CD4-positive, alpha-beta T cell treated with Interleukin-15 for 1 hour (primary cell): ENCODE data around the gene CHAD.
"Not testable (repeated sequence)": the region's sequence is repeated elsewhere in the genome, so short reads cannot be mapped to it uniquely, and the experiment has no call there.

Experiments
- DNase-seq: peaks from one replicate; pipeline ENCODE4 v3.0.0-alpha.2; 2020

Gene CHAD

DNA sequence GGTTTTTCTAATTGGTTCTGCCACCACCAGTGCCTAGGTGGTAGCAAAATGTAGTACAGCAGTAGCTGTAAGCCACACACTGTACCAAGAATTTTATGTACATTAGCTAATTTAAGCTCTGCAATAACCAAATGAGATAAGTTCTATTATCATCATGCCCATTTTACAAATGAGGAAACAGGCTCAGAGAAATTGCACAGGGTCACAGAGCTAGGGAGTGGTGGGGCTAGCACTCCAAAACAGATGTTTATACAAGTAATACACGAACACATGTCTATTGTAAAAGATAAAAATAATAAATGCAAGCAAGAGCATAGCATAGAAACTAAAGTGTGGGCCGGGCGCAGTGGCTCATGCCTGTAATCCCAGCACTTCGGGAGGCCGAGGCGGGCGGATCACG, 23.5 kb upstream of the CHAD start:
- no peak for DNase-seq

DNA sequence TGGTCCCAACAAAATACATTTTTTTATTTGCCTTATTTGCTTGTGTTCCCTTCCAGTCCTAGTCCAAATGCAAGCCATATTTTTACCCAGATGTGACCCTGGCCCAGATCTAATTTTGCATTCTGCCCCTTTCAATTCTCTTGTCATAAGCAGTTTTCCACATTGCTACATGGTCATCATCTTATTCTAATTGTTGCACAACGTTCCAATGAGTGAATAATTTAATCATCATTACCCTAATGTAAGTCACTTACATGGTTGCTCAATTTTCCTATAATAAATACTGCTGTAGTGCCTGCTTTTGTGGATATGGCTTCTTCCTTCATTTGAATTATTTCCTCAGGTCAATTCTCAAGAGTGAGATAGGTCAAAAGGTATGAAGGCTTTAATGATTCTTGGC, 22.8 kb upstream of the CHAD start:
- DNase-seq = no peak

DNA sequence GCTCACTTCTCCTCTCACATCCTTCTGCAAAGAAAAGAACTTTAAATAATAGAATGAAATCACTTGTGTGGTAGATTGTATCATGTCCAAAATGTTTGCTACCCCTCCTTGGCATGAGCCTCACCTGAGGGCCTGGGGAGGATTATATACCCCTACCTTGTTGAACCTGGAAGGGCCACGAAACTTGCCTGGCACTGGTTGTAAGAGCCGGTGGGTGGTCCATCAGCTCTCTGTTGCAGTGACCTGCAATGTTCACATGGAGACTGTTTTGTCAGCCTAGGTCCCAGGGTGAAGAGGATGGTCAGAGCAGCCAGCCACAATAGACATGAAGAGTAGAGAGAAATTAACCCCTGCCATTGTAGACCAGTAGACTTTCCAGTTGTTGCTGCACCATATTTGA, 20.2 kb upstream of the CHAD start:
- no peak for DNase-seq

DNA sequence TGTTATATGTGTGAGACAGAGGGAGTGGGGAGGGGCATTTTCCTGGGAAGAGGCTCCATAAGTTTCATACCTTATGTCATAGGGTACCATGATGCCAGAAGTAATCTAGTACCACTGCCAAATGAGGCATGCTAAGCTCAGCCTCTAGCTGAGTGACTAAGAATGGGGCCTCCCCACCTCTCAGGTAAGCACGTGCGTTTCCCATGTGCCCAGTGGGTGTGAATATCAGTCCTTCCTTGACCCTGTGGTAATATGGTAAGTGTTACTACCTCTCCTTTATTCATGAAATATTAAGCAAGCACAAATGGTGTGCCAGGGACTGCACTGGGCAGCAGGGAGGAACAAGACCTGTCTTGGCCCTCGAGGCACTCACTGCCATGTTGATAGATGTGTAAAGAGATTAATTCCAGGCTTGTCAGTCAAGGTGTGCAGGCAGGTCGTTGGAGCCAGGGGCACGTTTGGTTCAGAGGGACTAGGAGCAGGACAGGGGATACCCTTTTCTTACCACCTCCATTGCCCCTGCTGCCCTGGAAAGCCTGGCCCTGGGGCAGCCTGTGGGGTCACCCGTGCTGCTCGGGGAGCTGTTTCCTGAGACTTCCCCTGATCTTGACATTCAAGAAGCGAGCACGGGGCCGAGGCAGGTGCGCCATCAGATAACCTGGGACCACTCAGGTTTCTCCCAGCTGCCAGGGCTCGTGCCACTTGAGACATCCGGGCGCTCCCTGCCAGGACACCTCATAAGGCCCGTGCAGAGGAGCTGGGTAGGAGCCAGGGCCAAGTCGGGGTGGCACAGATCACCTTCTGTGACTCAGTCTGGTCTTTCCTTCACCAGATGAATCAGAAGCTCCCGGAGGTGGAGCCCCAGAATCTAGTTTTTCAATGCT, 18.8 kb upstream of the CHAD start:
- DNase-seq = no peak

DNA sequence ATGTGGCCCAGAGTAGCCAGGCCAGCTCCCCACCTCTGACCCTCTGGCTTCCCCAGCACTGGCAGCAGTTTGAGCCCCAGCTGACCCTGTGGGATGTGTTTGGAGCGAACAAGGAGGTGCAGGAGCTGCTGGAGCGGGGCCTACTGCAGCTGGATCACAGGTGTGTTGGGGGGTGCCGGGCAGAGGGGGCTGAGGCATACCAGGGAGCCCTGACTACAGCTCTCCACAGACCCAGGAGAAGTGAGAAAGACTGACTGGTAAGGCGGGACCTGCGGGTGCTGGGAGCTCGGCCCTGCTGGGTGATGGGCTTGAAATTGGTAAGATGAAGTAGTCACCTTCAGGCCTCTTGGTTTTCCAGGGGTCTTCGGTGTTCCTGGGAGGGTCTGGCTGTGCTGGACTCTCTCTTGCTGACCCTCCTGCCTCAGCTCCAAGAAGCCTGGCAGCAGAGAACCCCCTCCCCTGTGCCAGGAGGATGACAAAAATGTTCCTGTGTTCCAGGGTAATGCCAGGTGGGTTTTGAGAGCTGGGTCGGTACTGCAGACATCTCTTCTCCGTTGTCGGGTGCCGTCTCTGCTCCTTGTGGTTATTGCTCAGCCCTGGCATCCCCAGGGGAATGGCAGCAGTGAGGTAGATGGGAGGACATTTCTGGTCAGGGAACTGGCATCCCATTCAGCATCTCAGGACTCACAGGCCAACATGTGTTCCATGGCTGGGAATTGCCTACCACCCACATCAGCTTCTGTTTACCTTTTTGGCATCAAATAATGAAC, 15.9 kb upstream of the CHAD start:
- DNase-seq = no peak

DNA sequence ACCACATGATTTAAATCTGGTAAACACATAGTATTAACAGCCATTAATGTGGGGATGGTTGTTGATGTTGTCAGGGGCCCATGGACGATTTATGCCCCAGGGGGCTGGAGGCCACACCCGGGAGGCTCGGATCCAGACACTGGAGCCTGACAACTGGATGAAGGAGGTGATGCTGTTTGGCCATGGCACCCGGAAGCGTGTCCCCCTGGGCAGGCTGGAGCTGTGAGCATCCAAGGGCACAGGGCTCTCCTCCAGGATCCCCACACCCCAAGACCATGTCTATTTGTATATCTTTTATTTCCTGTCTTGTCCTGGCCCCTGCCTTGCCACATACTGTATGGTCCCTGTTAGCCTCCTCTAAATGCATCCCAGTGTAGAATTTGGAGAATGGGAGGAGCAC, 14.6 kb upstream of the CHAD start:
- no peak for DNase-seq

DNA sequence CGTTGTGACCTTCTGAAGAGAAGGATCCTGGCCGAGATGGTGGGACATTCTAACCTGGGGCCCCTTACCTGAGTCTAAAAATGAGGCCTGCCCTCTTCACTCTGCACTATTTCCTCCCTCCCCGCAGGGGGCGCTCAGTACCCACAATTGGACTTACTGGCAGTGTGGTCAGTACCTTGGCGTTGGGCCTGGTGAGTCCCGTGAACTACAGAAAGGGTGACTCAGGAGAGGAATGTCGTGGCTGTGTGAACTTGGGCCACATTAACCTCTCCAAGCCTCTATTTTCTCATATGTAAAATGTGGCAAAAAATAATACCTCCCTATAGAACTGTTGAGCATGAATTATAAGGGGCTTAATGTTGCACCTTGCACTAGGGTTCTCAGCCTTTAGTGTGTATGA, 13.8 kb upstream of the CHAD start:
- peak; percentile 77 for DNase-seq

DNA sequence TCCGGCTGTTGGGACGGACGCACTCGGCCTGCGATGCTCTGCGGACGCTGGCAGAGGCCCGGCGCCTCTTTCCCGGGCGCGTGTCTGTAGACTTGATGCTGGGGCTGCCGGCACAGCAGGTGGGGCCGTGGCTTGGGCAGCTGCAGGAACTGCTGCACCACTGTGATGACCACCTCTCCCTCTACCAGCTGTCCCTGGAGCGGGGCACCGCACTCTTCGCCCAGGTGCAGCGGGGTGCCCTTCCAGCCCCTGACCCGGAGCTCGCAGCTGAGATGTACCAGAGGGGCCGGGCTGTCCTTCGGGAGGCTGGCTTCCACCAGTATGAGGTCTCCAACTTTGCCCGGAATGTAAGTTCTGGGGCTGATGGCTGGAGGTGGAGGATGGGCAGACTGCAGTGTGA, 13.4 kb upstream of the CHAD start:
- no peak for DNase-seq

DNA sequence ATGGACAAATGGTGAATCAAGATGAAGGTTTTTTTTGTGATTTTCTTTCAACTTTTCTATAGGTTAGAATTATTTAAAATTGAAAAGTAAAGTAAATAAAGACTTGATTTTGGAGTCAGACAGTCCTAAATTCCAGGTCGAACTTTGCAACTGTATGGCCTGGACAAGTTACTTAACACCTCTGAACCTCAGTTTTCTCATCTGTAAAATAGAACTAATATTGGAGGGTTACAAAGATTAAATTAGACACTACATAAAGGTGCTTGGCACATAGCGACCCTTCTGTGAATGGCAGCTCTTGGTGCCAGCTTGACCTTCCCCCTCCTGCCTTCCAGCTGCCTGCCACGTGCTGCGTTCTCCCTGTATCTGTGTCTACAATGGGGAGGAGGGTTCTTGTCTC, 13.0 kb upstream of the CHAD start:
- no peak for DNase-seq

DNA sequence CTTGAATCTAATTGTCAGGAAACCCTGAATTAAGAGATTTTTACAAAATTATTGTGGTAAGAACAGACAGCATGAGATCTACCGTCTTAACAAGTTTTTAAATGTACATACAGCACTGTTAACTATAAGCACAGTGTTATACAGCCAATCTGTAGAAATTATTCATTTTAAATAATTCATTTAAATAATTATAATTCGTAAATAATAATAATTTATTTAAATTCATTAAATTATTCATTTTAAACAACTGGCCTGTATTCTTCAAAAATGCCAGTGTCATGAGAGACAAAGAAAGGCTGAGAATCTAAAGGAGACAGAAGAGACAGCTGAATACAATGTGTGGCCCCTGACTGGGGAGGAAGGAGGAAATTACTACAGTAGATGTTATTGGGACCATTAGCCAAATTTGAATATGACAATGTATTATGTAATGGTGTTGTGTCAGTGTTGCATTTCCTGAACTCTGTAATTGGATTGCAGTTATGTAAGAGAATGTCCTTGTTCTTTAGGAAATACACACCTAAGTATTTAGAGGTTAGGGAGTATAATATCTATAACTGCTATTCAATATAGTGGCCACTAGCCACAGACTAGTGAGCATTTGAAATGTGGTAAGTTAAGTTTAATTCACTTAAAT, 12.3 kb upstream of the CHAD start:
- DNase-seq = no peak

DNA sequence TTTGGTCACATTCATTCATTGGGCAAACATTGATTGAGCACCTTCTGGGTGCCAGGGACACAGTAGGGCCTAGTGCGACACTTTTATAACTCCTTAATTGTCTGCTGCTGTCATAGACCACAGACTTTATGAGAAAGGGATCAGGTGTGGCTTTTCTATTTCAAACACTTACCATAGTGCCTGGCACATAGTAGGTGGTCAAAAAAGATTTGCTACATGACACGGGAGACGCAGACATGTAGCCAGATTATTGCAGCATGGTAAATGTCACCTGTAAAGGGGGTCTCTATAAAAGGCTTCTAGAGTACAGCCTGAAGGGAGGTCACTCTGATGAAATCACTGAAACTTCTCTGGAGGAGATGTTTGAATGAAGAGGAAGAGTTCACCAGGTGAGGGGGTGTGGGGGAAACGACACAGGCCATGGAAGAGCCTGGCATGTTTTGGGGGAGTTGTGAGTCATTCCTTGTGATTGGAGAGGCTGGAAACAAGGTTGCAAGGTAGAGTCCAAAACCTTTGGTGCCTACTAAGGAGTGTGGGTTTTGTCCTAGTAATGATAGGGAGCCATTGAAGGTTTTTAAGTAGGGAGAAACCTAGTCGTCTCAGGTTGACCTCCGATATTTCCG, 11.6 kb upstream of the CHAD start:
- DNase-seq = no peak

DNA sequence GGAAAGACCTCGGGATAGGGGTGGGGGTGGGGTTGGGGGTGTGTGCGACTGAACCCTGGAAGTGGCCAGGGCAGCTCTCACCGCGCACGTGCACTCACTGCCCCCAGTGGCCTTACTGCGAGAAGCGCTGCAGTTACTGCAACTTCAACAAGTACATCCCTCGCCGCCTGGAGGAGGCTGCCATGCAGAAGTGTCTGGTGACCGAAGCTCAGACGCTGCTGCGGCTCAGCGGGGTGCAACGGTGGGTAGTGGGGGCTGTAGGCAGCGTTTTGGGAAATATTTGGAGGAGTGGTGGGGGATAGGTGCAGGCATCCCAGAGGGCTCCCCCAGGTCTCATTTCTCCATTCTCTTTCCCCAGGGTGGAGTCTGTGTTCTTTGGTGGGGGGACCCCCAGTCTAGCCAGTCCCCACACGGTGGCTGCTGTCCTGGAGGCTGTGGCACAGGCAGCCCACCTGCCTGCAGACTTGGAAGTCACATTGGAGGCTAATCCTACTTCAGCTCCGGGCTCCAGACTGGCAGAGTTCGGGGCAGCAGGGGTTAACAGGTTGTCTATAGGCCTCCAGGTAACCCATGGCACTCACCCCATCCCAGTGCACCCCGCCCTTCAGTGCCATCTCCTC, 11.0 kb upstream of the CHAD start:
- DNase-seq = peak; percentile 77

DNA sequence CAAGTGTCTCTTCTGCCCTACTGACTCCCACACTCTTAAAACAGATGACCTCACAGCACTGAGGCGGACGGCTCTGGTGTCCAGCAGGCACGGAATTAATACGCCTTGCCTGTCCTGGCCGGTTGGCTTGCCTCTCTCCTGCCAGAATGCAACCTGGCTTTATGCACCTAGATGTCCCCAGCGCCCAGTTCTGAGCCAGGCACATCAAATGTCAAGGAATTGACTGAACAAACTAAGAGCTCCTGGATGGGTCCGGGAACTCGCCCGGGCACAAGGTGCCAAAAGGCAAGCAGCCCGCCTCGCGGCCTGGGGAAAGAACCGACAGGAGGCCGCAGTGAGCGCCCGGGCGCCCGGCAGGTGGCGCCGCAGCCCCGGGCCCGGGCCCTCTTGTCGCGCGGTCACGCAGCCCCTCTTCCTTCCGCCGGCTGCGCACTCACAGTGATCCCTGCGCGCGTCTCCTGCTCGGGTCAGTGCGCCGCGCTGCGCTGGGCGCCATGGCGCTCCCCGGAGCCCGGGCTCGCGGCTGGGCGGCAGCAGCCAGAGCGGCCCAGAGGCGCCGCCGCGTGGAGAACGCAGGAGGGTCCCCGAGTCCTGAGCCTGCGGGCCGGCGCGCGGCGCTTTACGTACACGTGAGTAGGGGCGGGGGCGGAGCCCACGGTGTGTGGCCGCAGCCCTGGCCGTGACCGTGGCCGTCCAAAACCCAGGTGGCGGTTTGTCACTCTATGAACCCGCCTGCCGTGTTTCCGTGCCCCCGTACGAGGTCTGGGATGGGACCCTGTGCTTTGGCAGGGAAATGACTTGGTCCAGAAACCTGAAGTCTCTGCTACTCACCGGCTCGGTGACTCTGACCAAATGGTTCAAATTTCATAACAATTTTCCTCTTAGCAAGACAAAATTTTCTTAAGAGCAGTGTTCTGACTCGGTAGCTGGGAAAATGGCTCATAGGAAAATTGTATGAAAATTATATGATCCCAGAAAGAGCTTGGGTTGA, 10.0 kb upstream of the CHAD start, which contains the start of gene RSAD1:
Gene RSAD1 (plus strand): TSS at position 470 of the 991 bp plus-strand sequence. CDS start 25 bp downstream, at position 495.
- DNase-seq = peak; percentile 90

DNA sequence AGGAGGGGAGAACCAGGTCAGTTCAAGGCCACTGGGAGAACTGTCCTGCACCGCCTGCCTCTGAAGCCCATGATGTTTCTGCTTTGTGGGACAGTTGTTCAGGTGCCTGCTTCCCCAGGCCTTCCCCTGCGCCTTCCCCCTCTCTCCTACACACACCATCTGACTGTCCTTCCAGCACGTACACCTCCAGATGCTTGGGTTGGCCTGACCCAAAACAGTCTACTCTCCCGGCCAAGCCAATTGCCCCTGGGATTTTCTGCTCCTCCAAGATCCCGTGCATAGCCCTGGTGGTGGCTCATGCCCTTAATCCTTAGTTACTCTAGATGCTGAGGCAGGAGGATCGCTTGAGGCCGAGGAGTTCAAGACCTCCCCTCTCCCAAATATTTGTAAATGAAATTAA, 9.3 kb upstream of the CHAD start:
- no peak for DNase-seq

DNA sequence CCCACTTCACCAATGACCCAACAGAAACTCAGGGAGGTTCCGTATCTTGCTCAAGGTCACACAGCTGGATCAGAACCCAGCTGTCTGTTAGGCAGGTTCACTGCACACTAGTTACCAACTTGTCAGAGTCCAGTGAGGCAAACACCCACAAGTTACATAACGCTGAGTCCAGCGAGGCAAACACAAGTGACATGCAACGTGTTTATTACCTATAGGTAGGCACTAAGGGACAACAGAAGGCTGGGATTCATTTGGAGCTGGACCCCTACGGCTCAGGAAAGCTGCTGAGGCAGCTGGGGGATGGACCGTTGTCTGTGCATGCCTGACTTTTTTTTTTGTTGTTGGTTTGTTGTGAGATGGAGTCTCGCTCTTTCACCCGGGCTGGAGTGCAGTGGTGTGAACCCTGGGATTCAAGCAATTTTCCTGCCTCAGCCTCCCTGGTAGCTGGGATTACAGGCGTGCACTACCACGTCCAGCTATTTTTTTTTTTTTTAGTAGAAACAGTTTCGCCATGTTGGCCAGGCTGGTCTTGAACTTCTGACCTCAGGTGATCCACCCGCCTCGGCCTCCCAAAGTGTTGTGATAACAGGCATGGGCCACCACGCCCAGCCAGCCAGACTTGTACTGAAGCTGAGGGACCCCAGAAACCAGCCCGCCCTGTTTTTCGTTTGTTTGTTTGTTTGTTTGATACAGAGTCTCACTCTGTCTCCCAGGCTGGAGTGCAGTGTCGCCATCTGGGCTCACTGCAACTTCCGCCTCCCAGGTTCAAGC, 8.1 kb upstream of the CHAD start:
- no peak for DNase-seq

DNA sequence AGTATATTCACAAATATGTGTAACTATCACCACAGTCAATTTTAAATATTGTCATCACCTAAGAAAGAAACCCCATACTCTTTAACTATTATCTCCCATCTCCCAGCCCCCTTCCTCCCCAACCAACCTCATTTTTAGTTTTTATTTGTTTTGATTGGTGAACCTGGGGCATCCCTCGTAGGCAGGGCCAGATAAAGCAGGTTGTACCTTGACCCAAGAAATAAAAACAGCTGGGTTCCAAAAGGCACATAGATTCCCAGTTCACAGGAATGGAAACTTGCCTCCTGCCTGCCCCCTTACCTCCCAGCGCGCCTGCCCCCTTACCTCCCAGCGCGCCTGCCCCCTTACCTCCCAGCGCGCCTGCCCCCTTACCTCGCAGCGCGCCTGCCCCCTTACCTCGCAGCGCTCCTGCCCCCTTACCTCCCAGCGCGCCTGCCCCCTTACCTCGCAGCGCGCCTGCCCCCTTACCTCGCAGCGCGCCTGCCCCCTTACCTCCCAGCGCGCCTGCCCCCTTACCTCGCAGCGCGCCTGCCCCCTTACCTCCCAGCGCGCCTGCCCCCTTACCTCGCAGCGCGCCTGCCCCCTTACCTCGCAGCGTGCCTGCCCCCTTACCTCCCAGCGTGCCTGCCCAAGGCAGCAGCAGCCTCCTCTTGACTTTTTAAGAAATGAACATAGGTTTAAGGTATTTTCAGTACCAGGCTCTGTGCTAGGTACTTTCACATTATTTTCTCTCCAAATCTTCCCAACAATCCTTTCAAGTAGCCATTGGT, 7.3 kb upstream of the CHAD start:
- DNase-seq = not testable (repeated sequence)

DNA sequence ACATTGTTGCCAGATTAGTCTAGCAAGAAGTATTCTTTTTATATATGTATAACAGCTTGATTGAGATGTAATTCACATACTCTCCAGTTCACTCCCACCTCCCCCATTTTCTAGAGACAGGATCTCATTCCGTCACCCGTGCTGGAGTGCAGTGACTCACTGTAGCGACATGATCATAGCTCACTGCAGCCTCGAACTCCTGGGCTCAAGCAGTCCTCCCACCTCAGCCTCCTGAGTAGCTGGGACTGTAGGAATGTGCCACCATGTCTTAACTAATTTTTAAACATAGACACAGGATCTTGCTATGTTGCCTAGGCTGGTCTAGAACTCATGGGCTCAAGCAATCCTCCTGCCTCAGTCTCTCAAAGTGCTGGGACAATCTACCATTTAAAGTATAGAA, 6.7 kb upstream of the CHAD start:
- no peak for DNase-seq

DNA sequence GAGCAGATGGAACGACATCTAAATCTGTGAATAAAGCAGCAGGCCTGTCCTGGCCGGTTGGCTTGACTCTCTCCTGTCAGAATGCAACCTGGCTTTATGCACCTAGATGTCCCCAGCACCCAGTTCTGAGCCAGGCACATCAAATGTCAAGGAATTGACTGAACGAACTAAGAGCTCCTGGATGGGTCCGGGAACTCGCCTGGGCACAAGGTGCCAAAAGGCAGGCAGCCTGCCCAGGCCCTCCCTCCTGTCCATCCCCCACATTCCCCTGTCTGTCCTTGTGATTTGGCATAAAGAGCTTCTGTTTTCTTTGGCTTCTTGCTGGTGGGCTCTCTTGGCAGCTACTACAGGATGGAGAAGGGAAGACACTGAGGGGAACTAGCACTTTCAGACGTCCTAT, 5.8 kb upstream of the CHAD start:
- no peak for DNase-seq

DNA sequence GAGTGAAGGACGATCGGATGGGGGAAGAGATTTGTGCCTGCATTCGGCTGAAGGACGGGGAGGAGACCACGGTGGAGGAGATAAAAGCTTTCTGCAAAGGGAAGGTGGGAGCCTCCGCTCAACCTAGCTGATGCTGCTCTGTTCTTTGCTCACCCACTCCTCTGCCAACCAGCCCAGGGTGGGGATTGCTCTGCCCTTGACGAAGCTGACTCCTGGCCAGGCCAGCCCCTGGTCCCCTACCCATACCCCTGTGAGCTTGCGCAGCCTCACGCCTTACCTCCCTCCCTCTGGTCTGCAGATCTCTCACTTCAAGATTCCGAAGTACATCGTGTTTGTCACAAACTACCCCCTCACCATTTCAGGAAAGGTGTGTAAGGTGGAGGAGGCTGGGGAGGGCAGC, 5.2 kb upstream of the CHAD start:
- no peak for DNase-seq

DNA sequence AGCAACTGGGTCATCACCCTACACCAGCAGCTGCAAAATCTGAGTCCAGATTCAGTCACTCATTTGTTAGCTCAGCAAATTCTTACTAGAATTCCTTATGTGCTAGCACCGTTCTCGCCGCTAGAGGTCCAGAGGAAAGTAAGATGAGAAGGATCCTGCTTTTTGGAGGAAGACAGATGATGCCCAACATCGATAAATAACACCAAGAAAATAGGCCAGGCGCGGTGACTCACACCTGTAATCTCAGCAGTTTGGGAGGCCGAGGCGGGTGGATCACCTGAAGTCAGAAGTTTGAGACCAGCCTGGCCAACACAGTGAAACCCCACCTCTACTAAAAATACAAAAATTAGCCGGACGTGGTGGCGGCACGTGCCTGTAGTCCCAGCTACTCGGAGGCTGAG, 4.1 kb upstream of the CHAD start:
- not testable (repeated sequence) for DNase-seq
